K562 (cell line): Measurements from ENCODE around the gene GINS2. TPM values are rescaled to one million over a fixed set of nuclear protein-coding genes. Genes with fewer than 3 reads are reported as not detected.

ENCODE experiments used
- ATAC-seq: fragments of 200-7000 bp; cut with Tn5 transposase; 3 replicates; pipeline ENCODE4 v1.9.1; 2020; ENCODE audit warnings: moderate library complexity
- BruUV-seq: library from RNA; stranded (reverse); fragments of 400-500 nt; replicated peaks from 2 replicates; lab custom pipeline; 2021; lab: Mats Ljungman, UMichigan
- CTCF ChIA-PET: fragments of 300-600 bp; formaldehyde crosslinking; extraction: SDS; loops from one replicate; lab custom pipeline; 2021; ENCODE audit warnings: low intra/inter-chr PET ratio; lab: Yijun Ruan, JAX
- POLR2A ChIA-PET: fragments of 300-600, 350-650 bp; sonication (Branson Sonifier 250); formaldehyde crosslinking; extraction: SDS; loops from one replicate; lab custom pipeline; 2021; ENCODE audit warnings: antibody characterized with exemption, inconsistent platforms; lab: Yijun Ruan, JAX
- DNase-seq, 4 experiments: peaks; one replicate each; pipeline versions ENCODE4 v3.0.0 to v3.0.0-alpha.2; 2011 to 2018; ENCODE audit warnings: low spot score in 3 of 4, mixed read lengths in 3 of 4; ENCODE audit errors: extremely low read depth in 1 of 4
- FAIRE-seq: peaks from 2 replicates; lab custom pipeline; 2011; peaks lifted over from hg19 to GRCh38; lab: Jason Lieb, UNC
- H2AFZ ChIP-seq: 2 replicates; pipeline ENCODE4 v1.6.0; 2011; ENCODE audit warnings: low read depth, low read length, control low read depth, inconsistent platforms
- H3K27ac ChIP-seq: fragments of 200-600 bp; 3 replicates; pipeline ENCODE4 v1.8.0; 2011; ENCODE audit warnings: low read depth, mild to moderate bottlenecking, control low read depth, inconsistent platforms, low read length, moderate library complexity, mixed read lengths; ENCODE audit errors: extremely low read depth
- H3K27me3 ChIP-seq, 2 experiments: fragments of 300-600 bp in 1 of 2; 2 replicates in 1 of 2; 3 replicates in 1 of 2; pipeline versions ENCODE4 v1.6.0 to v1.8.0; 2011; ENCODE audit warnings: inconsistent platforms in 2 of 2, low read length in 2 of 2, mild to moderate bottlenecking in 1 of 2, mixed read lengths in 1 of 2, moderate library complexity in 1 of 2; ENCODE audit not compliant: control insufficient read depth in 2 of 2, insufficient read depth in 2 of 2
- H3K36me3 ChIP-seq: fragments of 300-600 bp; 3 replicates; pipeline ENCODE4 v1.8.0; 2011; ENCODE audit warnings: mild to moderate bottlenecking, low read length, inconsistent platforms; ENCODE audit not compliant: control insufficient read depth, insufficient read depth
- H3K4me1 ChIP-seq, 2 experiments: fragments of 200-600 bp in 1 of 2; replicated peaks in 1 of 2; 2 replicates in 1 of 2; 3 replicates in 1 of 2; pipeline versions ENCODE4 v1.5.1 to v1.8.0; 2011; ENCODE audit warnings: inconsistent platforms in 2 of 2, low read length in 2 of 2, mild to moderate bottlenecking in 1 of 2, mixed read lengths in 1 of 2, moderate library complexity in 1 of 2; ENCODE audit not compliant: control insufficient read depth in 2 of 2, insufficient read depth in 2 of 2
- H3K4me2 ChIP-seq: 2 replicates; pipeline ENCODE4 v1.6.1; 2011; ENCODE audit warnings: low read length, control low read depth, inconsistent platforms, mixed read lengths; ENCODE audit not compliant: insufficient read depth
- H3K4me3 ChIP-seq: fragments of 200-600 bp; sonication (generic), shearing (Covaris generic); 2 replicates; pipeline ENCODE4 v1.5.1; 2016; ENCODE audit warnings: control low read depth, inconsistent platforms
- H3K79me2 ChIP-seq: fragments of 200-600 bp; 3 replicates; pipeline ENCODE4 v1.8.0; 2011; ENCODE audit warnings: low read length, inconsistent platforms; ENCODE audit not compliant: control insufficient read depth, insufficient read depth
- H3K9ac ChIP-seq, 2 experiments: 2 replicates each; pipeline versions ENCODE4 v1.6.0 to v1.6.1; 2011; ENCODE audit warnings: low read depth in 2 of 2, low read length in 2 of 2, control low read depth in 1 of 2, inconsistent platforms in 1 of 2, mild to moderate bottlenecking in 1 of 2, mixed read lengths in 1 of 2; ENCODE audit not compliant: insufficient read depth in 1 of 2
- H3K9me1 ChIP-seq: one replicate; pipeline ENCODE4 v1.6.0; 2011; ENCODE audit warnings: inconsistent platforms, mild to moderate bottlenecking, low read length, moderate library complexity; ENCODE audit not compliant: control insufficient read depth, insufficient read depth
- H3K9me3 ChIP-seq: replicated peaks from 2 replicates; pipeline ENCODE4 v1.5.1; 2011; ENCODE audit warnings: low read depth, low read length, inconsistent platforms; ENCODE audit not compliant: control insufficient read depth, insufficient read depth
- H4K20me1 ChIP-seq: replicated peaks from 2 replicates; pipeline ENCODE4 v1.6.1; 2011; ENCODE audit warnings: low read length, inconsistent platforms, mixed read lengths; ENCODE audit not compliant: control insufficient read depth, insufficient read depth
- ADNP ChIP-seq: fragments of 200-800 bp; sonication (Bioruptor generic); IDR thresholded peaks from 2 replicates; pipeline ENCODE4 v1.6.1; 2016; ENCODE audit warnings: missing genetic modification characterization, missing compliant biosample characterization
- ESRRB ChIP-seq: fragments of 250-450 bp; sonication (Bioruptor Pico); IDR thresholded peaks from 2 replicates; pipeline ENCODE4 v1.5.0; 2020; ENCODE audit warnings: mild to moderate bottlenecking, moderate library complexity, borderline replicate concordance
- KLF16 ChIP-seq: IDR thresholded peaks from 2 replicates; pipeline ENCODE4 v1.6.1; 2016; ENCODE audit warnings: antibody characterized with exemption
- MCM5 ChIP-seq: fragments of 450-650 bp; IDR thresholded peaks from 2 replicates; pipeline ENCODE4 v1.6.1; 2016; ENCODE audit warnings: low read depth
- NRF1 ChIP-seq, 2 experiments: fragments of 450-650 bp; IDR thresholded peaks in 1 of 2; conservative IDR thresholded peaks in 1 of 2; 2 replicates each; pipeline ENCODE4 v1.6.1; 2014; ENCODE audit warnings: mild to moderate bottlenecking in 2 of 2
- SETDB1 ChIP-seq: IDR thresholded peaks from one replicate; pipeline ENCODE4 v1.6.1; 2012; ENCODE audit warnings: low read length, control low read depth, inconsistent platforms
- STAG1 ChIP-seq: sonication (generic); formaldehyde crosslinking; IDR thresholded peaks from 2 replicates; pipeline ENCODE4 v1.5.0; 2020; ENCODE audit warnings: missing genetic modification reagents, borderline replicate concordance
- ZBTB34 ChIP-seq: fragments of 250-450 bp; sonication (Bioruptor Pico); IDR thresholded peaks from 2 replicates; pipeline ENCODE4 v1.8.0; 2021; ENCODE audit warnings: mild to moderate bottlenecking, moderate library complexity
- ZNF12 ChIP-seq: sonication (generic); formaldehyde crosslinking; IDR thresholded peaks from 2 replicates; pipeline ENCODE4 v1.4.0; 2020; ENCODE audit warnings: mild to moderate bottlenecking, missing genetic modification reagents
- ZNF282 ChIP-seq: sonication (generic); formaldehyde crosslinking; IDR thresholded peaks from 2 replicates; pipeline ENCODE4 v1.8.1; 2023; ENCODE audit warnings: missing genetic modification reagents
- ZNF3 ChIP-seq: fragments of 250-450 bp; sonication (Bioruptor Pico); IDR thresholded peaks from 2 replicates; pipeline ENCODE4 v1.5.0; 2021; ENCODE audit warnings: mild to moderate bottlenecking, moderate library complexity
- WGBS: fragments of 100-300 bp; shearing (Covaris generic); methylation state at CpG from one replicate; pipeline ENCODE4 v1.1.6; 2016; ENCODE audit warnings: low coverage, mixed read lengths; ENCODE audit not compliant: insufficient coverage; ENCODE audit errors: missing lambda C conversion rate; 5-methylcytosine and 5-hydroxymethylcytosine counted together
- in situ Hi-C: fragments of 300-500 bp; cut with MboI; formaldehyde crosslinking; loops from 4 replicates; pipeline ENCODE4 v1.15.0; 2018; ENCODE audit warnings: inconsistent platforms, mixed read lengths
- intact Hi-C: fragments of 100-400 bp; cut with micrococcal nuclease; formaldehyde crosslinking; loops from 2 replicates; pipeline ENCODE4 v1.14.2; 2022
- polyA plus RNA-seq, 8 experiments: library from polyadenylated mRNA; depleted of rRNA in 4 of 8; stranded (reverse) in 5 of 8; unstranded in 3 of 8; fragments of >200 nt; fragmentation: Nextera tagmentation in 2 of 8; fragmentation: Illumina TruSeq in 1 of 8; extraction: Ambion mirVana in 2 of 8; extraction: Trizol in 1 of 8; gene quantifications; 2 replicates each; pipeline versions ENCODE4 v1.2.1 to v1.2.3, GENCODE V29; 2011 to 2014; ENCODE audit warnings: inconsistent platforms in 1 of 8, missing spikeins in 1 of 8
- total RNA-seq, 7 experiments: library from RNA; depleted of rRNA in 6 of 7; stranded (reverse); fragments of >200 nt in 6 of 7; fragmentation: Illumina TruSeq in 2 of 7; extraction: Trizol in 2 of 7; gene quantifications; 2 replicates each; pipeline versions ENCODE4 v1.2.1 to v1.2.3, GENCODE V29; 2011 to 2021; ENCODE audit warnings: low replicate concordance in 1 of 7
- TF ChIP-seq, protein P1 (sequence below): IDR thresholded peaks from 2 replicates; pipeline ENCODE4 v1.6.1; 2012; ENCODE audit warnings: low read depth, low read length, improper control_type of control experiment, borderline replicate concordance

GINS2 gene
- total and polyA plus RNA-seq, 9 of the 15 experiments (the other 6 are each of a cell fraction or from before 2014, with no cell fraction given) = 40.4 to 76.2 (median 44.6) TPM

- Histone ChIP-seq H3K9me1 (no peaks in the 10 kb centered on the region), H3K4me3 (no peak overlapping the region), H3K4me1 (peaks cover 3 to 37% of the 10 kb centered on the region in 2 experiments; a peak in 4 of 5 replicates), H3K9ac (peak overlapping the region in 1 of 2 experiments; percentile 30; a peak in 1 of 4 replicates), H3K4me2 (no peak overlapping the region), H3K79me2 (no peaks in the 10 kb centered on the region), H3K9me3 (no peaks in the 10 kb centered on the region; the same call in 1 of the 2 replicates), H4K20me1 (peaks cover 16% of the 10 kb centered on the region; the same call in 1 of the 2 replicates), H2AFZ (no peak overlapping the region; the same call in 1 of the 2 replicates), H3K27me3 (peaks cover 18 to 54% of the 10 kb centered on the region in 2 experiments; a peak in 4 of 5 replicates), H3K36me3 (no peaks in the 10 kb centered on the region), H3K27ac (no peak overlapping the region)
- in situ Hi-C loops = loop anchor here (10.0 kb wide), 1 partner anchor 293 kb away; no protein-coding TSS in a partner anchor
- ATAC-seq = peak; percentile 78
- intact Hi-C loops = loop anchor here (1.0 to 10.0 kb wide), 4 partner anchors 43 to 295 kb away; no protein-coding TSS in a partner anchor
- WGBS = 11% methylated on average over 20 of the region's 21 CpGs
- peak; percentile 88 for FAIRE-seq
- ChIA-PET CTCF (interaction anchor here (0.7 to 4.5 kb wide), 6 partner anchors 9 to 442 kb away, joined by 3 to 35 read pairs (median 6); no protein-coding TSS in a partner anchor), POLR2A (interaction anchor here (0.7 to 1.1 kb wide), 2 partner anchors 16 to 22 kb away, joined by 3 to 4 read pairs; no protein-coding TSS in a partner anchor)
- BruUV-seq = no TSS peak
- DNase-seq = peak; percentile 76 to 86 (median 78)
- no peak for TF ChIP-seq SETDB1
- 0 out of 2 replicates have a peak, but pooled peaks have one; percentile 38 for TF ChIP-seq ZNF12 (CRISPR knock-in tag)
- TF ChIP-seq ADNP (tag) = no peak
- no peak for TF ChIP-seq ZBTB34
- TF ChIP-seq ESRRB = no peak
- TF ChIP-seq ZNF282 (CRISPR knock-in tag) = no peak
- TF ChIP-seq MCM5 = no peak
- TF ChIP-seq, protein P1, sequence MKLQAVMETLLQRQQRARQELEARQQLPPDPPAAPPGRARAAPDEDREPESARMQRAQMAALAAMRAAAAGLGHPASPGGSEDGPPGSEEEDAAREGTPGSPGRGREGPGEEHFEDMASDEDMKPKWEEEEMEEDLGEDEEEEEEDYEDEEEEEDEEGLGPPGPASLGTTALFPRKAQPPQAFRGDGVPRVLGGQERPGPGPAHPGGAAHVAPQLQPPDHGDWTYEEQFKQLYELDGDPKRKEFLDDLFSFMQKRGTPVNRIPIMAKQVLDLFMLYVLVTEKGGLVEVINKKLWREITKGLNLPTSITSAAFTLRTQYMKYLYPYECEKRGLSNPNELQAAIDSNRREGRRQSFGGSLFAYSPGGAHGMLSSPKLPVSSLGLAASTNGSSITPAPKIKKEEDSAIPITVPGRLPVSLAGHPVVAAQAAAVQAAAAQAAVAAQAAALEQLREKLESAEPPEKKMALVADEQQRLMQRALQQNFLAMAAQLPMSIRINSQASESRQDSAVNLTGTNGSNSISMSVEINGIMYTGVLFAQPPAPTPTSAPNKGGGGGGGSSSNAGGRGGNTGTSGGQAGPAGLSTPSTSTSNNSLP = 0 out of 2 replicates have a peak, but pooled peaks have one; percentile 27
- TF ChIP-seq ZNF3 (CRISPR knock-in tag) = no peak
- peak; percentile 67; the same call in 1 of the 2 replicates for TF ChIP-seq STAG1 (CRISPR knock-in tag)
- TF ChIP-seq NRF1 (conservative IDR thresholded peaks at IDR 0.05 in 1 of 2, IDR thresholded peaks at IDR 0.05 in 1 of 2) = no peak
- TF ChIP-seq KLF16 = peak; percentile 42; the same call in 1 of the 2 replicates
These were observed 28.8 kb upstream of the GINS2 start for GRCh38 chr16:85717393-85718152.
